IMR-90 (cell line): ENCODE measurements around the gene MPV17. TPM values are rescaled to one million over a fixed set of nuclear protein-coding genes. Genes with fewer than 3 reads are reported as not detected.

Experiments used
- ATAC-seq: fragments of 200-7000 bp; cut with Tn5 transposase; 2 replicates; pipeline ENCODE4 v1.9.1; 2020; ENCODE audit warnings: low read depth, mild to moderate bottlenecking, moderate library complexity
- BruUV-seq: library from RNA; stranded (reverse); fragments of 400-500 nt; replicated peaks from 2 replicates; lab custom pipeline; 2021; lab: Mats Ljungman, UMichigan
- CTCF ChIA-PET: fragments of 300-600 bp; formaldehyde crosslinking; extraction: SDS; loops from one replicate; lab custom pipeline; 2021; ENCODE audit warnings: antibody characterized with exemption; lab: Yijun Ruan, JAX
- POLR2A ChIA-PET: fragments of 300-600 bp; sonication (Branson Sonifier 250); formaldehyde crosslinking; loops from one replicate; lab custom pipeline; 2022; ENCODE audit warnings: antibody characterized with exemption; ENCODE audit not compliant: unreplicated experiment; lab: Charles Lee
- DNase-seq: peaks from one replicate; pipeline ENCODE4 v3.0.0; 2013
- H2AFZ ChIP-seq: replicated peaks from 2 replicates; pipeline ENCODE3; 2013; ENCODE audit warnings: low read length, mild to moderate bottlenecking; ENCODE audit not compliant: poor library complexity
- H2AK5ac ChIP-seq: 2 replicates; pipeline ENCODE4 v1.6.1; 2013; ENCODE audit warnings: low read depth, low read length, inconsistent platforms
- H2AK9ac ChIP-seq: replicated peaks from 2 replicates; pipeline ENCODE3; 2013; ENCODE audit warnings: mild to moderate bottlenecking, low read depth, low read length, moderate library complexity; ENCODE audit not compliant: poor library complexity
- H2BK120ac ChIP-seq: 2 replicates; pipeline ENCODE4 v1.6.1; 2013; ENCODE audit warnings: low read depth, low read length, inconsistent platforms
- H2BK15ac ChIP-seq: 3 replicates; pipeline ENCODE4 v1.6.1; 2013; ENCODE audit warnings: low read depth, low read length, inconsistent platforms
- H2BK20ac ChIP-seq: 2 replicates; pipeline ENCODE4 v1.6.1; 2013; ENCODE audit warnings: low read depth, mild to moderate bottlenecking, inconsistent platforms, low read length, moderate library complexity
- H2BK5ac ChIP-seq: 2 replicates; pipeline ENCODE4 v1.6.1; 2013; ENCODE audit warnings: mild to moderate bottlenecking, low read depth, low read length, inconsistent platforms; ENCODE audit not compliant: poor library complexity, severe bottlenecking
- H3K14ac ChIP-seq: replicated peaks from 2 replicates; pipeline ENCODE4 v1.6.1; 2013; ENCODE audit warnings: low read depth, low read length, inconsistent platforms
- H3K18ac ChIP-seq: 2 replicates; pipeline ENCODE4 v1.6.1; 2013; ENCODE audit warnings: low read depth, low read length, control low read depth
- H3K23ac ChIP-seq: 2 replicates; pipeline ENCODE4 v1.6.1; 2013; ENCODE audit warnings: low read depth, low read length, inconsistent platforms
- H3K27ac ChIP-seq: 2 replicates; pipeline ENCODE4 v1.5.1; 2013; ENCODE audit warnings: mild to moderate bottlenecking, control low read depth, low read length; ENCODE audit not compliant: insufficient read depth
- H3K27me3 ChIP-seq: 2 replicates; pipeline ENCODE4 v1.6.1; 2013; ENCODE audit warnings: low read length; ENCODE audit not compliant: control insufficient read depth, insufficient read depth
- H3K36me3 ChIP-seq: 2 replicates; pipeline ENCODE4 v1.6.1; 2013; ENCODE audit warnings: low read length, mixed read lengths; ENCODE audit not compliant: control insufficient read depth, insufficient read depth
- H3K4ac ChIP-seq: 2 replicates; pipeline ENCODE4 v1.6.1; 2013; ENCODE audit warnings: low read depth, low read length, inconsistent platforms
- H3K4me1 ChIP-seq: 2 replicates; pipeline ENCODE4 v1.6.1; 2013; ENCODE audit warnings: low read length, mixed read lengths; ENCODE audit not compliant: control insufficient read depth, insufficient read depth
- H3K4me2 ChIP-seq: 2 replicates; pipeline ENCODE4 v1.6.1; 2013; ENCODE audit warnings: low read depth, mild to moderate bottlenecking, control low read depth, low read length, moderate library complexity
- H3K4me3 ChIP-seq: 2 replicates; pipeline ENCODE4 v1.5.1; 2013; ENCODE audit warnings: low read depth, mild to moderate bottlenecking, control low read depth, low read length, moderate library complexity; ENCODE audit not compliant: insufficient read depth
- H3K56ac ChIP-seq: 2 replicates; pipeline ENCODE4 v1.6.1; 2013; ENCODE audit warnings: low read length, inconsistent platforms; ENCODE audit not compliant: insufficient read depth; ENCODE audit errors: extremely low read depth
- H3K79me1 ChIP-seq, 2 experiments: 2 replicates each; pipeline ENCODE4 v1.6.1; 2013; ENCODE audit warnings: low read length in 2 of 2, inconsistent platforms in 1 of 2, low read depth in 1 of 2
- H3K9ac ChIP-seq: 2 replicates; pipeline ENCODE4 v1.6.1; 2013; ENCODE audit warnings: low read depth, low read length, control low read depth
- H3K9me1 ChIP-seq: 2 replicates; pipeline ENCODE4 v1.6.1; 2013; ENCODE audit warnings: low read length, inconsistent platforms; ENCODE audit not compliant: insufficient read depth
- H3K9me3 ChIP-seq: 2 replicates; pipeline ENCODE4 v1.6.1; 2013; ENCODE audit warnings: low read length; ENCODE audit not compliant: control insufficient read depth, insufficient read depth
- H4K20me1 ChIP-seq: 2 replicates; pipeline ENCODE4 v1.6.1; 2013; ENCODE audit warnings: low read length, inconsistent platforms; ENCODE audit not compliant: insufficient read depth
- H4K5ac ChIP-seq: 2 replicates; pipeline ENCODE4 v1.6.1; 2013; ENCODE audit warnings: mild to moderate bottlenecking, low read depth, low read length, control low read depth
- H4K8ac ChIP-seq, 2 experiments: 2 replicates each; pipeline ENCODE4 v1.6.1; 2013; ENCODE audit warnings: low read depth in 2 of 2, low read length in 2 of 2, control low read depth in 1 of 2, inconsistent platforms in 1 of 2
- H4K91ac ChIP-seq: 2 replicates; pipeline ENCODE4 v1.6.1; 2013; ENCODE audit warnings: low read depth, low read length, inconsistent platforms; ENCODE audit not compliant: insufficient read depth
- BHLHE40 ChIP-seq: fragments of 150-350 bp; IDR thresholded peaks from 2 replicates; pipeline ENCODE4 v1.6.1; 2016; ENCODE audit warnings: mild to moderate bottlenecking, low read depth, low read length
- CEBPB ChIP-seq: IDR thresholded peaks from 2 replicates; pipeline ENCODE4 v1.6.1; 2012; ENCODE audit warnings: low read depth, low read length, improper control_type of control experiment
- CHD1 ChIP-seq: IDR thresholded peaks from 2 replicates; pipeline ENCODE4 v1.6.1; 2012; ENCODE audit warnings: low read depth, low read length, improper control_type of control experiment
- CTCF ChIP-seq: conservative IDR thresholded peaks from 2 replicates; pipeline ENCODE4 v1.5.1; 2012; ENCODE audit warnings: mild to moderate bottlenecking, low read depth, low read length, improper control_type of control experiment
- ELK1 ChIP-seq: fragments of 150-350 bp; IDR thresholded peaks from 2 replicates; pipeline ENCODE4 v1.6.1; 2016; ENCODE audit warnings: low read depth, mild to moderate bottlenecking, low read length, moderate library complexity, borderline replicate concordance
- FOS ChIP-seq: fragments of 150-350 bp; IDR thresholded peaks from 2 replicates; pipeline ENCODE4 v1.6.1; 2016; ENCODE audit warnings: low read depth, low read length
- MAFK ChIP-seq: IDR thresholded peaks from 2 replicates; pipeline ENCODE4 v1.6.1; 2012; ENCODE audit warnings: low read depth, low read length, improper control_type of control experiment
- MAZ ChIP-seq: IDR thresholded peaks from 2 replicates; pipeline ENCODE4 v1.6.1; 2012; ENCODE audit warnings: low read depth, mild to moderate bottlenecking, low read length, improper control_type of control experiment, moderate library complexity, borderline replicate concordance
- MXI1 ChIP-seq: IDR thresholded peaks from 2 replicates; pipeline ENCODE4 v1.6.1; 2012; ENCODE audit warnings: low read depth, mild to moderate bottlenecking, low read length, moderate library complexity, borderline replicate concordance
- NFE2L2 ChIP-seq: fragments of 150-350 bp; IDR thresholded peaks from 2 replicates; pipeline ENCODE4 v1.6.1; 2016; ENCODE audit warnings: low read depth, mild to moderate bottlenecking, low read length
- POLR2A ChIP-seq: IDR thresholded peaks from 2 replicates; pipeline ENCODE4 v1.6.1; 2012; ENCODE audit warnings: mild to moderate bottlenecking, low read depth, low read length
- RAD21 ChIP-seq: IDR thresholded peaks from 2 replicates; pipeline ENCODE4 v1.6.1; 2012; ENCODE audit warnings: low read length, improper control_type of control experiment
- RCOR1 ChIP-seq: IDR thresholded peaks from 2 replicates; pipeline ENCODE4 v1.6.1; 2012; ENCODE audit warnings: mild to moderate bottlenecking, low read length, improper control_type of control experiment; ENCODE audit not compliant: insufficient replicate concordance
- RFX5 ChIP-seq: IDR thresholded peaks from 2 replicates; pipeline ENCODE4 v1.8.0; 2012; ENCODE audit warnings: low read depth, mild to moderate bottlenecking, low read length, moderate library complexity
- SMC3 ChIP-seq: fragments of 150-350 bp; IDR thresholded peaks from 2 replicates; pipeline ENCODE4 v1.6.1; 2016; ENCODE audit warnings: low read depth, mild to moderate bottlenecking, antibody characterized with exemption, low read length, moderate library complexity
- USF2 ChIP-seq: fragments of 150-350 bp; IDR thresholded peaks from 2 replicates; pipeline ENCODE4 v1.6.1; 2017; ENCODE audit warnings: mild to moderate bottlenecking, antibody characterized with exemption, low read length, low read depth
- WGBS, 2 experiments: methylation state at CpG; one replicate each; pipeline versions ENCODE4 v1.1.5 to v1.1.7; 2013; ENCODE audit warnings: missing lambda C conversion rate in 2 of 2; ENCODE audit not compliant: insufficient read length in 1 of 2; ENCODE audit errors: extremely low coverage in 2 of 2; 5-methylcytosine and 5-hydroxymethylcytosine counted together
- dilution Hi-C: fragments of 300-500 bp; cut with HindIII; formaldehyde crosslinking; loops from one replicate; pipeline ENCODE4 v1.14.3; 2018; ENCODE audit warnings: low sequenced_read_pairs; ENCODE audit not compliant: unreplicated experiment
- in situ Hi-C: fragments of 300-500 bp; cut with MboI; formaldehyde crosslinking; loops from 3 replicates; pipeline ENCODE4 v1.14.3; 2019; ENCODE audit warnings: low sequenced_read_pairs, inconsistent platforms, mixed read lengths
- intact Hi-C: fragments of 100-400 bp; cut with micrococcal nuclease; formaldehyde crosslinking; loops from 2 replicates; pipeline ENCODE4 v1.10.0; 2022
- polyA plus RNA-seq, 3 experiments: library from polyadenylated mRNA; depleted of rRNA; stranded (reverse); fragments of >200 nt; gene quantifications; 2 replicates each; pipeline ENCODE4 v1.2.3, GENCODE V29; 2012; ENCODE audit warnings: low replicate concordance in 1 of 3
- total RNA-seq: library from RNA; depleted of rRNA; stranded (reverse); fragments of >200 nt; gene quantifications from 2 replicates; pipeline ENCODE4 v1.2.3, GENCODE V29; 2012

Gene MPV17
- total and polyA plus RNA-seq, 2 of the 4 experiments (the other 2 are of a cell fraction) = 70.4 to 160 TPM

- no peaks in the 10 kb centered on the region; the same call in 1 of the 2 replicates for H4K20me1 ChIP-seq
- no peak overlapping the region for H2BK5ac ChIP-seq
- no peak overlapping the region for H3K18ac ChIP-seq
- in situ Hi-C loops (no loop called here), dilution Hi-C loops (no loop called here), intact Hi-C loops (no loop called here)
- H3K27ac ChIP-seq = no peak overlapping the region
- H2AFZ ChIP-seq = no peak overlapping the region
- ATAC-seq = no peak
- no peak overlapping the region for H2BK15ac ChIP-seq
- no peak overlapping the region for H4K8ac ChIP-seq
- no peak overlapping the region for H2BK120ac ChIP-seq
- H3K79me1 ChIP-seq = no peaks in the 10 kb centered on the region
- no peaks in the 10 kb centered on the region for H3K9me3 ChIP-seq
- H4K5ac ChIP-seq = no peak overlapping the region
- H2AK9ac ChIP-seq = no peak overlapping the region
- DNase-seq = no peak
- no peak overlapping the region for H3K23ac ChIP-seq
- no peak overlapping the region for H3K4me2 ChIP-seq
- H3K4me3 ChIP-seq = no peak overlapping the region
- no peak overlapping the region for H3K56ac ChIP-seq
- H3K36me3 ChIP-seq = no peaks in the 10 kb centered on the region
- no peak overlapping the region for H2AK5ac ChIP-seq
- H3K27me3 ChIP-seq = peaks cover 8% of the 10 kb centered on the region
- TF ChIP-seq SMC3 = no peak
- TF ChIP-seq MAZ = no peak
- TF ChIP-seq CEBPB = no peak
- TF ChIP-seq NFE2L2 = no peak
- no peak for TF ChIP-seq BHLHE40
- TF ChIP-seq USF2 = no peak
- TF ChIP-seq CHD1 = no peak
- no peak for TF ChIP-seq CTCF
- TF ChIP-seq RCOR1 = no peak
- TF ChIP-seq FOS = no peak
- no peak for TF ChIP-seq POLR2A
- TF ChIP-seq MAFK = no peak
- no peak for TF ChIP-seq RAD21
- no peak for TF ChIP-seq RFX5
- TF ChIP-seq MXI1 = no peak
- no peak for TF ChIP-seq ELK1
- peaks cover 10% of the 10 kb centered on the region for H3K4me1 ChIP-seq
- H3K9me1 ChIP-seq = peaks cover 13% of the 10 kb centered on the region
- no peak overlapping the region for H2BK20ac ChIP-seq
- no peak overlapping the region for H3K4ac ChIP-seq
- no CpG with 5 or more reads among the region's 8 CpGs for WGBS, 2 experiments
- POLR2A ChIA-PET = no interaction called here
- no peak overlapping the region for H4K91ac ChIP-seq
- BruUV-seq = no TSS peak
- CTCF ChIA-PET = no interaction called here
- H3K14ac ChIP-seq = no peak overlapping the region
- H3K9ac ChIP-seq = no peak overlapping the region
Measured at GRCh38 chr2:27294928-27295327, 28.0 kb downstream of the MPV17 start.
